ENCODE measurements around the gene ATRNL1.

ATRNL1 gene

DNA sequence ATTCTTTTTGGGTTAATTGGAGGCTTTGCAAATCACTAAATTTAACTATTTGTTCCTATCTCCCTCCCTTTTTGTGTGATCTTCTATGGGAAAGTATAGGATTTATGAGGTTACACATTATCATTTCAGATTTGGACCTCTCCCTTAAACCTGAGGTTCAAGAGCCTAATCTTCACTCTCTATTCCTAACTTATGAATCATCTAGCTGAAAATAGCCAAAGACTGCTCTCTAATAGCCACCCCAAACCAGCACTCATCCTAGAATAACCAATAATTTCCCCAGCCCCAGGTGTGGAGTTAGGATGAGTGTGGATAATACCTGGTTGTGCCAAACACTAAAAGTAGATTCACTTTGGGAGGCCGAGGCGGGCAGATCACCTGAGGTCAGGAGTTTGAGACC is 680.7 kb downstream of the ATRNL1 start:
- TF ChIP-seq, protein P1, sequence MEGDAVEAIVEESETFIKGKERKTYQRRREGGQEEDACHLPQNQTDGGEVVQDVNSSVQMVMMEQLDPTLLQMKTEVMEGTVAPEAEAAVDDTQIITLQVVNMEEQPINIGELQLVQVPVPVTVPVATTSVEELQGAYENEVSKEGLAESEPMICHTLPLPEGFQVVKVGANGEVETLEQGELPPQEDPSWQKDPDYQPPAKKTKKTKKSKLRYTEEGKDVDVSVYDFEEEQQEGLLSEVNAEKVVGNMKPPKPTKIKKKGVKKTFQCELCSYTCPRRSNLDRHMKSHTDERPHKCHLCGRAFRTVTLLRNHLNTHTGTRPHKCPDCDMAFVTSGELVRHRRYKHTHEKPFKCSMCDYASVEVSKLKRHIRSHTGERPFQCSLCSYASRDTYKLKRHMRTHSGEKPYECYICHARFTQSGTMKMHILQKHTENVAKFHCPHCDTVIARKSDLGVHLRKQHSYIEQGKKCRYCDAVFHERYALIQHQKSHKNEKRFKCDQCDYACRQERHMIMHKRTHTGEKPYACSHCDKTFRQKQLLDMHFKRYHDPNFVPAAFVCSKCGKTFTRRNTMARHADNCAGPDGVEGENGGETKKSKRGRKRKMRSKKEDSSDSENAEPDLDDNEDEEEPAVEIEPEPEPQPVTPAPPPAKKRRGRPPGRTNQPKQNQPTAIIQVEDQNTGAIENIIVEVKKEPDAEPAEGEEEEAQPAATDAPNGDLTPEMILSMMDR (IDR thresholded peaks at IDR 0.05; ENCODE audit: extremely low read depth, missing control alignments) = no peak
- DNase-seq (ENCODE audit: low spot score) = no peak

DNA sequence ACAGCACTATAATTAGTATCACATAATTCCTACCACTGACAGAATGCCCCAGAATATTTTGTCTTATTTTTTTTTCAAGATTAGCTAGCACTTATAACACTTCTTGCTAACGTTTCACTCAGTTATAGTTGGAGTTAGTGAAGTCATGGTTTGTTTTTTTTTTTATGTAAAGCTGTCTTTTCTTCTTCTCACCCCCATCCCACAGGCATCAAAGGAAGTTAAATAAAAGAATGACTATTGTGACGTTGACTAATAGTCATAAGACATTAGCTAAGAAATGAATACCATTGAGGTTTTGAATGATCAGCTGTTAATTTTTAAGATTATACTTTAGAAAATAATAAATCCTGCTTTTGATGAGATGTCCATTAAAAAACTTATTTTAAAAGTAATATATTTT is 681.6 kb downstream of the ATRNL1 start:
- DNase-seq (ENCODE audit: low spot score) = no peak
- TF ChIP-seq, protein P1 (IDR thresholded peaks at IDR 0.05; ENCODE audit: extremely low read depth, missing control alignments) = no peak

DNA sequence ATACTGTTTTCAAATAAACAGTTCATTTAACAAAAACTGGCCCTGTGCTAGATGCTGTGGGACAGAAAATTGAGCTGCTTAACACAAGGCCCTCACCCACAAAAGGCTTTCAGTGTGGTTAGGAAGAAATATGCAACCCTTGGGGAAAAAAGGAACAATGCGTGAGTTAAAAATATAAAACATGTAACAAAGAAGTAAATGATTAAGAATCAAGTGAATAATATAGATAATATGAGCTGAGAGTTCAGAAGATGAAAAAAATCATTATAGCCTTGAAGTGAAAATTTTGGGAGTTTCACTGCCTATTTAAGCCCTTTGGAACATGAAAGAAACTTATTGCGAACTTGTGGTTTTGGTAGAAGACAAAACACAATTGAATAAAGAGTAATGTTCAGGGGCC is 684.5 kb downstream of the ATRNL1 start:
- no peak for DNase-seq (ENCODE audit: low spot score)
- TF ChIP-seq, protein P1 (IDR thresholded peaks at IDR 0.05; ENCODE audit: extremely low read depth, missing control alignments) = no peak

DNA sequence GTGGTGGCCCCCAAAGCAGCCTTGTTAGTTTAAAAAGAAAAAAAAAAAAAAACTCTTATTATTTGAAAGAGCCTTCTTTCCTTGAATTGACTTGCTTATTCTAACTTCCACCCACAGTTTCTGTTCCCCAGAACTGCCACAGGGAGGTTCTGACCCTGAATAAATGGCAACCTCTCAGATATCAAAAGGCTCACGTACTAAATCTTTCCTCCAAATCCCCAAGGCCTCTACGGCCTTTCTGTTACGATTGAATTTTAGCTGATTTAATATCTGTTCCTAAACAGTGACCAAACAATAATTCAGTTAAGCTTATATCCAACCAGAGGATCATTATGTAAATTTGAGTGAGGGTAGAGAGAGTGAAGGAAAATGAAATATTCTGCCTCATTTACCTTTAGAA is 697.1 kb downstream of the ATRNL1 start:
- DNase-seq (ENCODE audit: low spot score) = no peak
- TF ChIP-seq, protein P1 (IDR thresholded peaks at IDR 0.05; ENCODE audit: extremely low read depth, missing control alignments) = no peak

DNA sequence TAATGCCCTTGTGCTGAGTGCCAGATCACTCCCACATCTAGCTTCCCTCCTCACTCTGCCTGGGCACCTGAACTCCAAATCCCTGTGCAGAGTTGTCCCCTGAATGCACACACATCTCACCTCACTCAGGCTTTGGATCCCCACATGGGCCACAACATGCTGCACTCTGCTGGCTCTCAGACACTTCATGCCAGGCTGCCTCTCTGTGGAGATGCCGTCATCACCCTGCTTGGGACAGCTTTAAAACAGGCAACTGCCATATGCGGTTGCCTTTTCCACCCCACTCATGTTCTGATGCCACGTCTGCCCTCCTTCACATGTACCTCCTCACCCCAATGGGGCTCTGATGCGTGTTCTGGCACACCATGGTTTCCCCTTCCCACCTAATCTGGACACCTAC is 702.8 kb downstream of the ATRNL1 start:
- TF ChIP-seq, protein P1 (IDR thresholded peaks at IDR 0.05; ENCODE audit: extremely low read depth, missing control alignments) = no peak
- DNase-seq (ENCODE audit: low spot score) = no peak

DNA sequence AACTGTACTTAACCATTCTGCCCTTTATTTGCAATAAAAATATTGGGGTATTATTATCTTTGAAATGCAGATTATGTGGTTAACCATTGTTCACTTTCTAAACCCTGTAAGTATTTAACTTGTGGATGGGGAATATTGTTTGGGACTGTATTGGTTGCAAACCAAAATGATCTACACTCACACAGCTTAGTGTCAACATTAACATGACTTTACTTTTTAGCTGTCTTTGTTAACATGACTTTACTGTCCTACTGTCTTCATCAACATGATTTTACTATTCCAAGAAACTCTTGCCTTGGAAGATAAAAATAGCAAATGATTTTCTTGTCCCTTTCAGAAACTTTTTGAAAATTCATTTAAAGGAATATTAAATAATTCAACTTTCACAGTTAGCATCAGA is 708.3 kb downstream of the ATRNL1 start:
- TF ChIP-seq, protein P1 (IDR thresholded peaks at IDR 0.05; ENCODE audit: extremely low read depth, missing control alignments) = no peak
- no peak for DNase-seq (ENCODE audit: low spot score)

DNA sequence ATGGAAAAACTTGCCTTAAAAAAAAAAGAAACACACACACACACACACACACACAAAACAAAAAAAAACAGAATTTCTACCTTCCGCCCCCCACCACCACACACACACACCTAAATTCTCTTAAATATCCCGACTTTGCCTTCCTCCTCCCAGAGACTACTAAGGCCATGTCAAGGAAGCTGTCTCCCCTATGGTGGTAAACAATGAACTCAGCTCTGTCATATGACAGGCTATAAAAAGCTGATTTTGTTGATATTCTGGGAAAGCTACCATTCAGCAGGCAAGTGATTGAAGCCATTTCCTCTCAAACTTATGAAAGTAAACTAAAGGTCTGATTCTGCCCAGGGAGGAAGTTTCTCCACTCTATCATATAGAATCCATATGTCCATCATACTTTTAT is 708.8 kb downstream of the ATRNL1 start:
- TF ChIP-seq, protein P1 (IDR thresholded peaks at IDR 0.05; ENCODE audit: extremely low read depth, missing control alignments) = no peak
- DNase-seq (ENCODE audit: low spot score) = no peak
